NB4 (cell line): Measurements from ENCODE around the gene PPP2R5D.
"Not testable (repeated sequence)": the region's sequence is repeated elsewhere in the genome, so short reads cannot be mapped to it uniquely, and the experiment has no call there.

Experiments used
- DNase-seq: peaks from one replicate; pipeline ENCODE4 v3.0.0; 2010; ENCODE audit warnings: low read depth
- H3K4me3 ChIP-seq: one replicate; pipeline ENCODE4 v1.5.1; 2011; ENCODE audit warnings: mild to moderate bottlenecking, low read depth, low read length, moderate library complexity
- MYC ChIP-seq: IDR thresholded peaks from 2 replicates; pipeline ENCODE4 v1.6.1; 2011; ENCODE audit warnings: low read depth, low read length
- POLR2A ChIP-seq: IDR thresholded peaks from 2 replicates; pipeline ENCODE4 v1.6.1; 2011; ENCODE audit warnings: mild to moderate bottlenecking; ENCODE audit not compliant: insufficient read length; ENCODE audit errors: extremely low read depth
- TF ChIP-seq, protein P1 (sequence below): IDR thresholded peaks from 2 replicates; pipeline ENCODE4 v1.6.1; 2011; ENCODE audit warnings: low read depth, low read length
- TF ChIP-seq, protein P2 (sequence below): IDR thresholded peaks from one replicate; pipeline ENCODE4 v1.5.1; 2012; ENCODE audit warnings: low read depth, low read length

PPP2R5D gene

DNA sequence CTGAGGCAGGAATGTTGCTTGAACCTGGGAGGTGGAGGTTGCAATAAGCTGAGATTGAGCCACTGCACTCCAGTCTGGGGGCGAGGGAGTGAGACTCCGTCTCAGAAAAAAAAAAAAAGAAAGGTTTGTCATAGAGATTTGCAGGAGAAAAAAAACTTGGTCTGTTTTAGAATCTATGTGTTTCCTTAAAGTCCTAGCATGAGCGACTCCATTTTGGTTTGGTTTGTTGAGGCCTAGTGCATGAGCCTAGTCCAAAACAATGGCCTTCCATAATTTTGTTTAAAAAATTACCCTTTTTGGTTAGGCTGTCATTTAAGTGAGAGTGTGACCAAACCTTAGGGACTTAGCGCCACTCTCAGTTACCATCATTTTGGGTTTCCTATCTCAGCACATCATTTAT lies 32.0 kb upstream of the PPP2R5D start:
- no peak for DNase-seq

DNA sequence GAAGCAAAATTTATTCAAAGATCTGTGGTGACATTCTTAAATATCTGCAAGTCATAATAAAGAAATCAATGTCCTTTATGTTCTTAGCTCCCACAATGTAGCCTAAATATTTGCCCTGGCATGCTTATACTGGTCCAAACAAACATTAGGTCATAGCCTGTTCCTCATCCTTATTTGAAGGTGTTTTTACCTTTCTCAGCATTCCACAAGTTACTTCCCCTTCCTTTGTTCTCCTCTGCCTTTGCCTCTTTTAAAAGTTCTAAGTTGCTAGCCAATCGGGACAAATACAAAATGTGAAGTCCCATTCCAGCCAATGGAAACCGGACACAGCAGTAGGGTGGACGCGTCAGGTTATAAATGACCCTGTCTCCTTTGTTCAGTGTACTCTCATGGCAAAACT lies 30.0 kb upstream of the PPP2R5D start:
- not testable (repeated sequence) for DNase-seq, H3K4me3 ChIP-seq

More for the DNA sequence above, 32.0 kb upstream of the PPP2R5D start:
- no peak overlapping the region for H3K4me3 ChIP-seq
- TF ChIP-seq MYC (no peak), POLR2A (no peak)
- TF ChIP-seq, protein P1, sequence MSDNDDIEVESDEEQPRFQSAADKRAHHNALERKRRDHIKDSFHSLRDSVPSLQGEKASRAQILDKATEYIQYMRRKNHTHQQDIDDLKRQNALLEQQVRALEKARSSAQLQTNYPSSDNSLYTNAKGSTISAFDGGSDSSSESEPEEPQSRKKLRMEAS: no peak
- TF ChIP-seq, protein P2, sequence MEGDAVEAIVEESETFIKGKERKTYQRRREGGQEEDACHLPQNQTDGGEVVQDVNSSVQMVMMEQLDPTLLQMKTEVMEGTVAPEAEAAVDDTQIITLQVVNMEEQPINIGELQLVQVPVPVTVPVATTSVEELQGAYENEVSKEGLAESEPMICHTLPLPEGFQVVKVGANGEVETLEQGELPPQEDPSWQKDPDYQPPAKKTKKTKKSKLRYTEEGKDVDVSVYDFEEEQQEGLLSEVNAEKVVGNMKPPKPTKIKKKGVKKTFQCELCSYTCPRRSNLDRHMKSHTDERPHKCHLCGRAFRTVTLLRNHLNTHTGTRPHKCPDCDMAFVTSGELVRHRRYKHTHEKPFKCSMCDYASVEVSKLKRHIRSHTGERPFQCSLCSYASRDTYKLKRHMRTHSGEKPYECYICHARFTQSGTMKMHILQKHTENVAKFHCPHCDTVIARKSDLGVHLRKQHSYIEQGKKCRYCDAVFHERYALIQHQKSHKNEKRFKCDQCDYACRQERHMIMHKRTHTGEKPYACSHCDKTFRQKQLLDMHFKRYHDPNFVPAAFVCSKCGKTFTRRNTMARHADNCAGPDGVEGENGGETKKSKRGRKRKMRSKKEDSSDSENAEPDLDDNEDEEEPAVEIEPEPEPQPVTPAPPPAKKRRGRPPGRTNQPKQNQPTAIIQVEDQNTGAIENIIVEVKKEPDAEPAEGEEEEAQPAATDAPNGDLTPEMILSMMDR: no peak

DNA sequence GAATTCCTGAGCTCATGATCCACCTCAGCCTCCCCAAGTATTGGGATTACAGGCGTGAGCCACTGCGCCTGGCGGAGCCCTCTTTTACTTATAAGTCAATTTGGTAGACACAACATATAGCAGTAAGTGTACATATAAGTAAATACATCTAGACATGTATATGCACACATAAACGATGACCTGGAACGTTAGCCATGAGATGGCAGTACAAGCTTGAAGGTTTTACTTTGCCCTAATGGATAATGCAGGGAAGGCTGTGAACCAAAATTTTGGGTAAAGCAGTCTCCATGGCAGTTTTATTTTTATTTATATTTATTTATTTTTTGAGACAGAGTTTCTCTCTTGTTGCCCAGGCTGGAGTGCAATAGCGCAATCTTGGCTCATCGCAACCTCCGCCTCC lies 26.2 kb upstream of the PPP2R5D start:
- no peak overlapping the region for H3K4me3 ChIP-seq
- no peak for DNase-seq
- no peak for TF ChIP-seq POLR2A
- TF ChIP-seq MYC: no peak
- TF ChIP-seq, protein P2: no peak
- TF ChIP-seq, protein P1: no peak

DNA sequence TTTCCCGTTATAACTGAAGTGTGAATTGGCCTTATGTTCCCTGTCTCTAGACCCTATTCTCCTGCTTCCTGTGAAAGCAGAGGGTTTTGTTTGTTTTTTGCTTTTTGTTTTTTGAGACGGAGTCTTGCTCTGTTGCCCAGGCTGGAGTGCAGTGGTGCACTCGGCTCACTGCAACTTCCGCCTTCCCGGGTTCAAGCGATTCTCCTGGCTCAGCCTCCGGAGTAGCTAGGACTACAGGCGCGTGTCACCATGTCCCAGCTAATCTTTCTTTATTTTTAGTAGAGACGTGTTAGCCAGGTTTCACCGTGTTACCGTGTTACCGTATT lies 24.5 kb upstream of the PPP2R5D start:
- DNase-seq: no peak
- no peak overlapping the region for H3K4me3 ChIP-seq
- TF ChIP-seq, protein P2: no peak
- TF ChIP-seq MYC (no peak), POLR2A (no peak)
- TF ChIP-seq, protein P1: no peak

DNA sequence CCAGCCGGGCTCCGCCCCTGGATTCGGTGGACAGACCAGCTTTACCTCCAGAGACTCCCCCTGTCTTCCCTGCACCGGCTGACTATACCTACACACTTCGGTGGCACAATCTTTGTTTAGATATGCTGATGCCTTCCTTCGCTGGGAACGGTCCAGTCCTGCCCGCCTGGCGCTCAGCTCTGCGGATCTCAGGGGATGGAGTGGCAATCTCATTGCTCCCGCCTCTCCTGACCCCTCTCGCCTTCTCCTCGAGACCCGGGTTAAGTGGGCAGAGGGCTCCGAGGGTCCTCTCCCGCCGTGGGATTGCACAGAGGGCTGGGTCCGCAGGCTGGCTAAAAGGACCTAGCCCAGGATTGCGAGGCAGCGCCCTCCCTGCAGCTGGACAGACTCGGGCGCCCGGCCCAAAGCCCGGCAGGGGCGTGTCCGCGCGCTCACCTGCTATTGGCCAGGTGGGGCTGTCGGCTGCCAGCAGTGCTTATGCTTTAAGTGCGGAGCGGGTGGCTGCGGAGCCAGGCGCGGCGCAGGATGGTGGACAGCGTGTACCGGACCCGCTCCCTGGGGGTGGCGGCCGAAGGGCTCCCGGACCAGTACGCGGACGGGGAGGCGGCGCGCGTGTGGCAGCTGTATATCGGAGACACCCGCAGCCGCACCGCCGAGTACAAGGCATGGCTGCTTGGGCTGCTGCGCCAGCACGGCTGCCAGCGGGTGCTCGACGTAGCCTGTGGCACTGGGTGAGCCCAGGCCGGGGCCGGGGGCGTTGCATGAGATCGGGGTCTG lies 23.9 kb upstream of the PPP2R5D start, which contains the start of gene GNMT:
Gene GNMT, plus strand, starts transcription at position 512 of the 777 bp plus-strand sequence. Its CDS starts 14 bp downstream, at position 526.
- H3K4me3 ChIP-seq: no peak within 1 kb of the TSS
- no peak for DNase-seq
- TF ChIP-seq, protein P1: no peak
- TF ChIP-seq POLR2A (no peak), MYC (no peak)
- TF ChIP-seq, protein P2: no peak

DNA sequence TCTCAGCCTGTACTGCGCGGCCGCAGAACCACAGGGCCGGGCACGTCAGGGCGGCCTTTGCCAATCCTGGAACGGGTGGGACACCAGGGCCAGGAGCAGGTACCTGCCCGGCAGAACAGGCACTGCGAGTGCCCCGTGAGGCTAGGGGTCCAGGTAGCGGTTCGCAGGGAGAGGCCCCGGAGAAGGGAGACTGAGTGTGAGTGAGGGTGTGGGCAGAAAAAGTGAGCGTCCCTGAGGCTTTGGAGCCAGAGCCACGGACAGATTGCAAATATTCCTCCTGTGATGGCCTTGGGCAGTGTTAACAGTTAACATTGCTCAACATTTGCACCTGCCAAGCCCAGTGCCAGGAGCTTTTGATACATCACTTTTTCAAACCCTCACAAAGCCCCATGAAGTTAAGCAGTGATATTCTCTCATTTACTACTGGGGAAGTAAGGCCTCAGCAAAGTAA lies 23.3 kb upstream of the PPP2R5D start:
- DNase-seq: no peak
- no peak for TF ChIP-seq POLR2A
- TF ChIP-seq MYC: no peak
- TF ChIP-seq, protein P1: no peak
- TF ChIP-seq, protein P2: no peak
- H3K4me3 ChIP-seq: no peak overlapping the region
